Mesenchymal stem cell (in vitro differentiated cells and primary cell): ENCODE measurements around the gene H1-8.

Source experiments
- DNase-seq: peaks from one replicate; pipeline ENCODE4 v3.0.0-alpha.2; 2013
- H2AFZ ChIP-seq: one replicate; pipeline ENCODE4 v1.6.1; 2013; ENCODE audit warnings: low read depth, mild to moderate bottlenecking, control low read depth, inconsistent platforms, low read length, moderate library complexity
- H2AK5ac ChIP-seq: 2 replicates; pipeline ENCODE4 v1.6.1; 2013; ENCODE audit warnings: low read length, moderate library complexity, mild to moderate bottlenecking, inconsistent platforms; ENCODE audit not compliant: severe bottlenecking
- H2BK120ac ChIP-seq: one replicate; pipeline ENCODE4 v1.6.1; 2013; ENCODE audit warnings: low read depth, mild to moderate bottlenecking, inconsistent platforms, low read length, moderate library complexity
- H2BK12ac ChIP-seq, 2 experiments: one replicate each; pipeline ENCODE4 v1.6.1; 2013; ENCODE audit warnings: inconsistent platforms in 2 of 2, low read length in 2 of 2, mild to moderate bottlenecking in 2 of 2, moderate library complexity in 2 of 2, control low read depth in 1 of 2
- H2BK15ac ChIP-seq: one replicate; pipeline ENCODE4 v1.6.1; 2013; ENCODE audit warnings: mild to moderate bottlenecking, low read depth, inconsistent platforms; ENCODE audit not compliant: poor library complexity, severe bottlenecking
- H2BK5ac ChIP-seq: 2 replicates; pipeline ENCODE4 v1.6.1; 2013; ENCODE audit warnings: low read depth, mild to moderate bottlenecking, low read length, control low read depth, inconsistent platforms; ENCODE audit not compliant: poor library complexity, severe bottlenecking
- H3K14ac ChIP-seq, 2 experiments: one replicate each; pipeline ENCODE4 v1.6.1; 2013; ENCODE audit warnings: inconsistent platforms in 2 of 2, low read length in 2 of 2, control low read depth in 1 of 2, mild to moderate bottlenecking in 1 of 2, moderate library complexity in 1 of 2
- H3K18ac ChIP-seq, 2 experiments: one replicate each; pipeline ENCODE4 v1.6.1; 2013; ENCODE audit warnings: inconsistent platforms in 2 of 2, low read length in 2 of 2, control low read depth in 1 of 2, low read depth in 1 of 2, mild to moderate bottlenecking in 1 of 2
- H3K23ac ChIP-seq, 2 experiments: one replicate each; pipeline ENCODE4 v1.6.1; 2013; ENCODE audit warnings: inconsistent platforms in 2 of 2, low read length in 2 of 2, mild to moderate bottlenecking in 2 of 2, moderate library complexity in 2 of 2, control low read depth in 1 of 2
- H3K27ac ChIP-seq: 2 replicates; pipeline ENCODE4 v1.5.1; 2013; ENCODE audit warnings: mild to moderate bottlenecking, moderate library complexity, low read length, control low read depth, inconsistent platforms; ENCODE audit not compliant: poor library complexity, severe bottlenecking
- H3K27me3 ChIP-seq, 2 experiments: 2 replicates each; pipeline versions ENCODE4 v1.6.1 to v1.7.0; 2013; ENCODE audit warnings: low read length in 2 of 2, mild to moderate bottlenecking in 2 of 2, moderate library complexity in 2 of 2, control low read depth in 1 of 2, inconsistent platforms in 1 of 2; ENCODE audit not compliant: control insufficient read depth in 1 of 2, insufficient read depth in 1 of 2
- H3K36me3 ChIP-seq, 2 experiments: 2 replicates each; pipeline versions ENCODE4 v1.6.1 to v1.7.0; 2013; ENCODE audit warnings: low read length in 2 of 2, control low read depth in 1 of 2, inconsistent platforms in 1 of 2, low read depth in 1 of 2, mild to moderate bottlenecking in 1 of 2; ENCODE audit not compliant: insufficient read depth in 2 of 2, control insufficient read depth in 1 of 2
- H3K4ac ChIP-seq, 2 experiments: one replicate each; pipeline ENCODE4 v1.6.1; 2013; ENCODE audit warnings: inconsistent platforms in 2 of 2, low read length in 2 of 2, mild to moderate bottlenecking in 2 of 2, moderate library complexity in 2 of 2, control low read depth in 1 of 2, low read depth in 1 of 2
- H3K4me1 ChIP-seq: 2 replicates; pipeline ENCODE4 v1.6.1; 2013; ENCODE audit warnings: low read depth, low read length, control low read depth; ENCODE audit not compliant: control insufficient read depth, insufficient read depth
- H3K4me2 ChIP-seq: 2 replicates; pipeline ENCODE4 v1.6.1; 2013; ENCODE audit warnings: low read length, mild to moderate bottlenecking, inconsistent platforms; ENCODE audit not compliant: poor library complexity, severe bottlenecking
- H3K4me3 ChIP-seq, 2 experiments: 2 replicates each; pipeline versions ENCODE4 v1.5.1 to v1.7.0; 2013; ENCODE audit warnings: low read length in 2 of 2, mild to moderate bottlenecking in 2 of 2, control low read depth in 1 of 2, low read depth in 1 of 2; ENCODE audit not compliant: insufficient read depth in 1 of 2
- H3K79me1 ChIP-seq: replicated peaks from 2 replicates; pipeline ENCODE4 v1.6.1; 2013; ENCODE audit warnings: mild to moderate bottlenecking, control low read depth, low read length, inconsistent platforms; ENCODE audit not compliant: poor library complexity, severe bottlenecking
- H3K9ac ChIP-seq: 2 replicates; pipeline ENCODE4 v1.7.0; 2013; ENCODE audit warnings: mild to moderate bottlenecking, low read length, moderate library complexity
- H3K9me3 ChIP-seq: 2 replicates; pipeline ENCODE4 v1.7.0; 2013; ENCODE audit warnings: mild to moderate bottlenecking, low read length; ENCODE audit not compliant: control insufficient read depth
- H4K8ac ChIP-seq: one replicate; pipeline ENCODE4 v1.6.1; 2013; ENCODE audit warnings: inconsistent platforms, mild to moderate bottlenecking, low read length, moderate library complexity
- H4K91ac ChIP-seq: one replicate; pipeline ENCODE4 v1.6.1; 2013; ENCODE audit warnings: mild to moderate bottlenecking, low read length, inconsistent platforms
- WGBS: methylation state at CpG from one replicate; pipeline ENCODE4 v1.1.7; 2013; ENCODE audit warnings: mixed read lengths; 5-methylcytosine and 5-hydroxymethylcytosine counted together

The H1-8 gene

DNA sequence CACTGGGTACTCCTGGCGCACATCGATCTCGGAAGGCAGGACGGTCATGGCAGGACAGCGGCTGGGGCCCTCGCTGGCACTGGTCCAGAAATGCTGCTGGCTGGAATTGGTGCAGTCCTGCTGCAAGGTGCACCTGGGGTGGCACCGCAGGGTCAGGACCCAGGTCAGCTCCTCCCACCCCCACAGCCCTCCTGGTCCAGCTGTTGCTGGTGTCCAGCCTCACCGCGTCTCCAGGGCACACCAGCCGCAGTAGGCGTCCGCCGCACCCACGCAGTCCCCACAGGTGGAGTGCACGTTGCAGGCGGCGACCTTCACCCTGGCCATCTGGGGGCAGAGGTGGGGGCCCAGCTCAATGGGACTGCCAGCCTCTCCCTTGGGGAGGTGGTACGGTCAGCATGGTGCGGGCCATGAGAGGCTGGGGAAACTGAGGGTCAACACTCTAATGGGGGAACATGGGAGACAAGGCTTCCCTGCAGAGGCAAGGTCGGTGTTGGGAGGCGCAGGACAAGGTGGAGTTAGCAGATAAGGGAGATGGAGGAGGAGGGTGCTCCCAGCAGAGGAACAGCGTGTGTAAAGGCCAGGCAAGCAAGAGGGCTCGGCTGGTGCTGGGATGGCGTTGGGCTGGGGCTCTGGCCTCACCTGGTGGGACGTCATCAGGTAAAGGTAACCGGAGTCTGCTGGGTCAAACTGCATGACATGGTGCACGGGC is 43.1 kb downstream of the H1-8 start:
- Histone ChIP-seq H3K9me3 (no peaks in the 10 kb centered on the region), H3K79me1 (peaks cover 52% of the 10 kb centered on the region), H2BK15ac (no peak overlapping the region), H2BK12ac (no peak overlapping the region), H2BK5ac (no peak overlapping the region), H3K27ac (no peak overlapping the region), H3K4me1 (peaks cover 14% of the 10 kb centered on the region), H3K27me3 (no peaks in the 10 kb centered on the region), H3K4me2 (no peak overlapping the region), H2AFZ (no peak overlapping the region), H3K18ac (no peak overlapping the region), H3K4me3 (no peak overlapping the region), H3K9ac (no peak overlapping the region), H4K8ac (peak overlapping the region; percentile 10), H2AK5ac (no peak overlapping the region), H2BK120ac (no peak overlapping the region), H3K36me3 (peaks cover 59 to 90% of the 10 kb centered on the region in 2 experiments), H4K91ac (peak overlapping the region; percentile 40), H3K4ac (no peak overlapping the region), H3K14ac (no peak overlapping the region), H3K23ac (no peak overlapping the region)
- 96% methylated on average over 25 of the region's 27 CpGs for WGBS
- DNase-seq: no peak

DNA sequence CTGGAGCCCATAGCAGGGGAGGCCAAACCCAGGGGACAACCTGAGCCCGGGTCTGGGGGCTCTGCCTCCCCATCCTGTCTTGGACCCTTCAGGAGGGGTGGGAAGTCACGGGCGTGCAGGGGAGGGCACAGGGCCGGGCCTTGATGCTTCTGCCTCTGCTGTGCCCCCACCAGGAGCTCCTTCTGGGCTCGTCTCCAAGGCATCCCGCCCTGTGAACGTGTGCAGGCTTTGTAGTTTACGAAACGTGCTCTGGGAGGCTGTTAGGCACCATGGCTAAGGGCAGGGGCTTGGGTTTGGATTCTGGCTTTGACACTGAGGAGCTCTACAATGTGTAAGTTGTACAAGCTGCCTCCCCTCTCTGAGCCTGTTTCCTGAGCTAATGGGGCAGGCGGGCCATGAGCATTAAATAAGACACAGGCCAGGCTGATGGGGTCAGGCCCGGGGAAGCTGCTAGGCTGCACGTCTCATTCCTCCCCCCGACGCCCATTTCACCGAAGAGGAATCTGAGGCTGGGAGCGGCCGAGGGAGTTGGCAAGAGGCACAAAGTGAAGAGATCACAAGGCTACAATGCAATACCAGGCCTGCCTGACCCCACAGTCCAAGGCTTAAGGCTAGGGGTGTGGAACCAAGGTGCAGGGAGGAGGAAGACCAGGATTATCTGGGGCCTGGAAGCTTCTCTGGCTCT is 43.9 kb downstream of the H1-8 start:
- Histone ChIP-seq H3K27me3 (no peaks in the 10 kb centered on the region), H3K27ac (no peak overlapping the region), H3K14ac (no peak overlapping the region), H2AFZ (no peak overlapping the region), H3K79me1 (peaks cover 49% of the 10 kb centered on the region), H3K36me3 (peaks cover 53 to 82% of the 10 kb centered on the region in 2 experiments), H2AK5ac (no peak overlapping the region), H2BK120ac (no peak overlapping the region), H3K9me3 (no peaks in the 10 kb centered on the region), H3K4ac (no peak overlapping the region), H2BK12ac (peak overlapping the region in 1 of 2 experiments; percentile 29), H3K4me2 (no peak overlapping the region), H2BK15ac (peak overlapping the region; percentile 23), H4K91ac (no peak overlapping the region), H3K18ac (peak overlapping the region in 1 of 2 experiments; percentile 35), H3K4me3 (no peak overlapping the region), H2BK5ac (no peak overlapping the region), H4K8ac (no peak overlapping the region), H3K4me1 (peaks cover 21% of the 10 kb centered on the region), H3K23ac (no peak overlapping the region), H3K9ac (peak overlapping the region; percentile 56)
- 86% methylated on average over 17 of the region's 17 CpGs for WGBS
- no peak for DNase-seq

- Histone ChIP-seq H2BK12ac (peak overlapping the region in 1 of 2 experiments; percentile 40), H3K9me3 (no peaks in the 10 kb centered on the region), H3K4me1 (peaks cover 27% of the 10 kb centered on the region), H2AFZ (no peak overlapping the region), H3K4me3 (peak overlapping the region in 1 of 2 experiments; percentile 3), H3K36me3 (peaks cover 45 to 74% of the 10 kb centered on the region in 2 experiments), H3K4ac (peak overlapping the region in 1 of 2 experiments; percentile 5), H3K79me1 (peaks cover 46% of the 10 kb centered on the region), H4K91ac (no peak overlapping the region), H3K27ac (no peak overlapping the region), H3K4me2 (no peak overlapping the region), H2AK5ac (peak overlapping the region; percentile 24), H3K14ac (no peak overlapping the region), H2BK5ac (no peak overlapping the region), H3K18ac (peak overlapping the region; percentile 35 to 58), H2BK15ac (peak overlapping the region; percentile 23), H3K27me3 (no peaks in the 10 kb centered on the region), H2BK120ac (no peak overlapping the region), H3K23ac (peak overlapping the region in 1 of 2 experiments; percentile 28), H3K9ac (peak overlapping the region; percentile 56), H4K8ac (no peak overlapping the region)
- no peak for DNase-seq
- WGBS: 93% methylated on average over 9 of the region's 10 CpGs
These were observed 44.7 kb downstream of the H1-8 start for GRCh38 chr3:129587566-129588210.

DNA sequence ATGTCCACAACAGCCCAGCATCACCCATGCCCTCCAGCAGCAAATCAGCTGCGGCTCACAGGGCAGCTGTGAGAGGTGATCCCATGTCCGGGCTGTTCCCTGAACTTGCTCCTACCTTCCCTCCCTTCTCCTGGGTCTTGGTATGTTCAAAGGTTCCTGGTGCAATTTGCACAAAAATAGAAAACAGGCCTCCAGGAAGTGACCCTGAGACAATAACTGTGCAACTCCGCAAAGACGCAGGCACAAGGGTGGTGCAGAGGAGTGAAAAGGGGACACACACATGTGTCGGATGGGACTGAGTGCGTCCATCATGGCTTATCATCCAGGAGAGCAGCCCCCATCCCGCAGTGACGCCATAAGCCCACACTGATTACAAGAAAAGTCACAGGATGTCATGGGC is 47.2 kb downstream of the H1-8 start:
- Histone ChIP-seq H3K27me3 (no peaks in the 10 kb centered on the region), H4K8ac (peak overlapping the region; percentile 45), H2BK12ac (peak overlapping the region in 1 of 2 experiments; percentile 89), H3K4me2 (no peak overlapping the region), H3K4me3 (no peak overlapping the region), H3K9ac (no peak overlapping the region), H2BK120ac (no peak overlapping the region), H3K36me3 (peaks cover 20 to 50% of the 10 kb centered on the region in 2 experiments), H3K18ac (peak overlapping the region; percentile 45 to 92), H3K23ac (no peak overlapping the region), H2AK5ac (peak overlapping the region; percentile 42), H3K79me1 (peaks cover 37% of the 10 kb centered on the region), H4K91ac (no peak overlapping the region), H2AFZ (no peak overlapping the region), H3K4ac (peak overlapping the region; percentile 49 to 63), H3K27ac (no peak overlapping the region), H3K14ac (peak overlapping the region in 1 of 2 experiments; percentile 74), H3K4me1 (peaks cover 46% of the 10 kb centered on the region), H3K9me3 (no peaks in the 10 kb centered on the region), H2BK15ac (no peak overlapping the region), H2BK5ac (no peak overlapping the region)
- DNase-seq: no peak
- 68% methylated on average over 8 of the region's 8 CpGs for WGBS
